ENCODE measurements around the gene TUBAL3.
A peak's percentile ranks its signal among the peaks of the same experiment; 100 is the strongest.

Gene TUBAL3

DNA sequence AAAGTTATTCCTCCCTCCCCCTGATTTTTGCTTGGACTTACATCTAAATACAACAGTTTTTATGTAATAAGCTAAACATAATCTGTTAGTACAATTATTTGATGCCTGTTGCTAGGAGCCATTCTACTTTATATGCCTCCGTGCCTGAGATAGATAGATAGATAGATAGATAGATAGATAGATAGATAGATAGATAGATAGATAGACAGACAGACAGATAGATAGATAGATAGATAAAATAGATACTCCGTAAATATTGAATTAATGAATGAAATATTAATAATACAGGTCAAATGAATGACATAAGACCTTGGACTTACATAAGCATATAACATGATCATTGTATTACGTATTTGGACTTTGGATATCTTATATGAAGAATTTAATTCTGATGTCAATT, 30.7 kb upstream of the TUBAL3 start:
- TF ChIP-seq EZH2phosphoT487 (IDR thresholded peaks at IDR 0.05; ENCODE audit: low read depth) = no peak
- TF ChIP-seq, protein P1, sequence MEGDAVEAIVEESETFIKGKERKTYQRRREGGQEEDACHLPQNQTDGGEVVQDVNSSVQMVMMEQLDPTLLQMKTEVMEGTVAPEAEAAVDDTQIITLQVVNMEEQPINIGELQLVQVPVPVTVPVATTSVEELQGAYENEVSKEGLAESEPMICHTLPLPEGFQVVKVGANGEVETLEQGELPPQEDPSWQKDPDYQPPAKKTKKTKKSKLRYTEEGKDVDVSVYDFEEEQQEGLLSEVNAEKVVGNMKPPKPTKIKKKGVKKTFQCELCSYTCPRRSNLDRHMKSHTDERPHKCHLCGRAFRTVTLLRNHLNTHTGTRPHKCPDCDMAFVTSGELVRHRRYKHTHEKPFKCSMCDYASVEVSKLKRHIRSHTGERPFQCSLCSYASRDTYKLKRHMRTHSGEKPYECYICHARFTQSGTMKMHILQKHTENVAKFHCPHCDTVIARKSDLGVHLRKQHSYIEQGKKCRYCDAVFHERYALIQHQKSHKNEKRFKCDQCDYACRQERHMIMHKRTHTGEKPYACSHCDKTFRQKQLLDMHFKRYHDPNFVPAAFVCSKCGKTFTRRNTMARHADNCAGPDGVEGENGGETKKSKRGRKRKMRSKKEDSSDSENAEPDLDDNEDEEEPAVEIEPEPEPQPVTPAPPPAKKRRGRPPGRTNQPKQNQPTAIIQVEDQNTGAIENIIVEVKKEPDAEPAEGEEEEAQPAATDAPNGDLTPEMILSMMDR (IDR thresholded peaks at IDR 0.05; ENCODE audit: low read depth, low read length) = no peak
- peaks cover 3% of the 10 kb centered on the region; the same call in 1 of the 2 replicates for H3K79me2 ChIP-seq (ENCODE audit: low read length)

DNA sequence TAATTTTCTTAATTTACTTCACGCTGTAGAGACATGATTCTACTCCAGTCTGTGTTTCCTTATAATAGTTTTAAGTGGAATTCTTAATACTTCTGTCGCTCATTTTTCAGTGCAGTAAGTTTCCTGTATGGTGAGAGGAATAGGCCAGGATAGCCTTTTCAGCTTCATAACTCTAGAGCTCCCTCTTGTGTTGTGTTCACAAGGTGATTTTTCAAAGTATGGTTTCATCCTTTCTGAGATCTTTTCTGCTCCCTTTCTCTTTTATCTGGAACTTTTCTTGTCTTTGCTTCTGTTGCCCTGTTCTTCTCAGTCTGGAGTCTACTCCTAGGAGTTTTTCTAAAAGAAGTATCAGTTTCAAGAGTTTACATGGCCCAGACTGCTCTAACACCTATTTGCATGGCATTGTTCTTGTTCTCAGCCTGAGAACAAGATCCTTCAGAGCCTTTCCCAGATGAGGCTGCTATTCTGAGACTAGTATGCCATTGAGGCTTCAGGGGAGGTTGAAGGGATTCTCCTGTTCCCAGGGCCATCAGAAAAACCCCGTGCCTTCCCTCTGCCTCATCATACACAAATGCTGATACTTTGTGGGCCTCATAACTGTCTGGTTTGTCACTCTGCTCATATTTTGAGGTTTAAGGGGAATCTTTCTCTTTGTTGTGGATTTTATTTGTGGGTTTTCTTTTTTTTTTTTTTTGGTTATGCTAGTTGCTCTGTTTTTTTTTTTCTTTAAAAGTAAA, 29.6 kb upstream of the TUBAL3 start:
- no peaks in the 10 kb centered on the region for H3K9me3 ChIP-seq (ENCODE audit: insufficient read depth, low read length)
- TF ChIP-seq EZH2phosphoT487 (IDR thresholded peaks at IDR 0.05; ENCODE audit: low read depth) = no peak
- TF ChIP-seq, protein P1 (IDR thresholded peaks at IDR 0.05; ENCODE audit: low read depth, low read length) = peak; percentile 61
- H2AFZ ChIP-seq (ENCODE audit: low read depth, low read length) = no peak overlapping the region
- H3K9ac ChIP-seq (ENCODE audit: low read length) = no peak overlapping the region
- H3K4me1 ChIP-seq (ENCODE audit: low read length) = 0 out of 2 replicates have a peak, but pooled peaks cover 6% of the 10 kb centered on the region
- H3K4me2 ChIP-seq (ENCODE audit: low read length) = no peak overlapping the region
- no peak overlapping the region for H3K27ac ChIP-seq (ENCODE audit: low read length)
- no peak overlapping the region for H3K4me3 ChIP-seq (ENCODE audit: low read length)
- H4K20me1 ChIP-seq (ENCODE audit: insufficient read depth, low read length) = peaks cover 4% of the 10 kb centered on the region; the same call in 1 of the 2 replicates
- H3K79me2 ChIP-seq (ENCODE audit: low read length) = peaks cover 3% of the 10 kb centered on the region; the same call in 1 of the 2 replicates
- no peaks in the 10 kb centered on the region for H3K27me3 ChIP-seq (ENCODE audit: low read depth, low read length)
- H3K36me3 ChIP-seq (replicated peaks; ENCODE audit: low read depth, low read length) = peaks cover 12% of the 10 kb centered on the region

More for the DNA sequence above, 30.7 kb upstream of the TUBAL3 start:
- Histone ChIP-seq H3K36me3 (replicated peaks; ENCODE audit: low read depth, low read length) (peaks cover 8% of the 10 kb centered on the region), H3K4me1 (ENCODE audit: low read length) (0 out of 2 replicates have a peak, but pooled peaks cover 6% of the 10 kb centered on the region), H3K27ac (ENCODE audit: low read length) (no peak overlapping the region), H4K20me1 (ENCODE audit: insufficient read depth, low read length) (peaks cover 4% of the 10 kb centered on the region; the same call in 1 of the 2 replicates), H3K9ac (ENCODE audit: low read length) (no peak overlapping the region), H2AFZ (ENCODE audit: low read depth, low read length) (no peak overlapping the region), H3K27me3 (ENCODE audit: low read depth, low read length) (no peaks in the 10 kb centered on the region), H3K9me3 (ENCODE audit: insufficient read depth, low read length) (no peaks in the 10 kb centered on the region), H3K4me2 (ENCODE audit: low read length) (no peak overlapping the region), H3K4me3 (ENCODE audit: low read length) (no peak overlapping the region)

DNA sequence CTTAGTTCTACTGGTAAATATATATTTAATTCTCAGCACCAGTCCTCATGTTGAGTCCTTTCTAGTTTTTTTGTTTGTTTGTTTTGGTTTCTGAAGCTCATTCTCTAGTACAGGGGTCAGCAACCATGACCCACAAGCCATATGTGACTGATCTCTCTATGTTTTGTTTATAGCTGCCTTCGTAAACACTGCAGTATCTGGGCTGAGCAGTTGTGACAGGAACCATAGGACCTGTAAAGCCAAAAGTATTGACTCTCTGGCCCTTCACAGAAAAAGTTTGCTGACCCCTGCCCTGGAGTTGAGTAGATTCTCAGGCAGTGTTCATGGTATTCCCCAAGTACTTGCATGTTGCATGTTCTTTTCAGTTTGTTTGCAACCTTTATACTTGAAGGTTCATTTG, 28.6 kb upstream of the TUBAL3 start:
- Histone ChIP-seq H2AFZ (ENCODE audit: low read depth, low read length) (no peak overlapping the region), H3K4me3 (ENCODE audit: low read length) (no peak overlapping the region), H3K36me3 (replicated peaks; ENCODE audit: low read depth, low read length) (peaks cover 12% of the 10 kb centered on the region), H4K20me1 (ENCODE audit: insufficient read depth, low read length) (peaks cover 4% of the 10 kb centered on the region; the same call in 1 of the 2 replicates), H3K9ac (ENCODE audit: low read length) (no peak overlapping the region), H3K4me2 (ENCODE audit: low read length) (no peak overlapping the region), H3K27me3 (ENCODE audit: low read depth, low read length) (no peaks in the 10 kb centered on the region), H3K9me3 (ENCODE audit: insufficient read depth, low read length) (no peaks in the 10 kb centered on the region), H3K79me2 (ENCODE audit: low read length) (peaks cover 3% of the 10 kb centered on the region; the same call in 1 of the 2 replicates), H3K27ac (ENCODE audit: low read length) (no peak overlapping the region), H3K4me1 (ENCODE audit: low read length) (0 out of 2 replicates have a peak, but pooled peaks cover 6% of the 10 kb centered on the region)
- TF ChIP-seq, protein P1 (IDR thresholded peaks at IDR 0.05; ENCODE audit: low read depth, low read length) = no peak
- TF ChIP-seq EZH2phosphoT487 (IDR thresholded peaks at IDR 0.05; ENCODE audit: low read depth) = no peak

DNA sequence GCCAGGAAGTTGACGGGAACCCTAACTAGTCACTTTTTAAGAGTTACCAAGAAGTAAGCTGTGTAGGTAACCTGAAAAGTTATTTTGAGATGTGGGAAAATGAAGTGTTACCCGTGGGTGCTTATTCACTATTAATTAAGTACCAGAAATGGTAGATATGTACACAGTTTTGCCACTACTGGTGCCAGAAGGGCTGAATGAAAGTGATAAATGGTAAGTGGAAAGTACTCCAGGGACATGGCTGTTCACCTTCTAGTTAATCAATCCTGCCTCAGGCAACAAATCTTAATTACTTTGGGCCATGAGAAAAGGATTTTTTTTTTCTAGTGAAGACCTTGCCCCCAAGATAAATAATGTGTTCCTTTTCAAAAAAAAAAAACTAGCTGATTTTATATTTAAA, 23.5 kb upstream of the TUBAL3 start:
- no peaks in the 10 kb centered on the region for H3K27me3 ChIP-seq (ENCODE audit: low read depth, low read length)
- no peak overlapping the region for H3K27ac ChIP-seq (ENCODE audit: low read length)
- H3K4me3 ChIP-seq (ENCODE audit: low read length) = no peak overlapping the region
- H4K20me1 ChIP-seq (ENCODE audit: insufficient read depth, low read length) = 0 out of 2 replicates have a peak, but pooled peaks cover 3% of the 10 kb centered on the region
- TF ChIP-seq EZH2phosphoT487 (IDR thresholded peaks at IDR 0.05; ENCODE audit: low read depth) = no peak
- no peak overlapping the region for H3K9ac ChIP-seq (ENCODE audit: low read length)
- H3K9me3 ChIP-seq (ENCODE audit: insufficient read depth, low read length) = no peaks in the 10 kb centered on the region
- H3K4me1 ChIP-seq (ENCODE audit: low read length) = no peaks in the 10 kb centered on the region
- no peak overlapping the region for H3K4me2 ChIP-seq (ENCODE audit: low read length)
- H3K36me3 ChIP-seq (replicated peaks; ENCODE audit: low read depth, low read length) = peaks cover 14% of the 10 kb centered on the region
- H2AFZ ChIP-seq (ENCODE audit: low read depth, low read length) = no peak overlapping the region
- peaks cover 25% of the 10 kb centered on the region for H3K79me2 ChIP-seq (ENCODE audit: low read length)
